Loucy (cell line): ENCODE measurements around the gene TEX48.

Source experiments
- H2AFZ ChIP-seq: fragments of 200-600 bp; sonication (generic); 2 replicates; pipeline ENCODE4 v1.6.0; 2016; ENCODE audit warnings: antibody characterized with exemption, mild to moderate bottlenecking, low read length, moderate library complexity
- H3F3A ChIP-seq: fragments of 200-600 bp; 2 replicates; pipeline ENCODE4 v1.6.0; 2016; ENCODE audit warnings: antibody characterized with exemption, low read depth, mild to moderate bottlenecking
- H3K27me3 ChIP-seq: fragments of 200-600 bp; sonication (generic); 2 replicates; pipeline ENCODE4 v1.6.1; 2014; ENCODE audit warnings: low read length, mild to moderate bottlenecking; ENCODE audit not compliant: insufficient read depth, poor library complexity, severe bottlenecking
- H3K36me3 ChIP-seq: fragments of 200-600 bp; sonication (generic); 2 replicates; pipeline ENCODE4 v1.6.1; 2016; ENCODE audit warnings: low read length; ENCODE audit not compliant: insufficient read depth
- H3K4me1 ChIP-seq: fragments of 200-600 bp; sonication (generic); 2 replicates; pipeline ENCODE4 v1.5.1; 2014; ENCODE audit warnings: low read length, mild to moderate bottlenecking; ENCODE audit not compliant: insufficient read depth, poor library complexity, severe bottlenecking
- H3K4me2 ChIP-seq: fragments of 200-600 bp; sonication (generic); 2 replicates; pipeline ENCODE4 v1.6.0; 2014; ENCODE audit warnings: antibody characterized with exemption, low read length, low read depth, mild to moderate bottlenecking; ENCODE audit not compliant: poor library complexity, severe bottlenecking
- H3K4me3 ChIP-seq: fragments of 200-600 bp; sonication (generic); 2 replicates; pipeline ENCODE4 v1.5.1; 2014; ENCODE audit warnings: low read length, mild to moderate bottlenecking, mixed read lengths; ENCODE audit not compliant: poor library complexity, severe bottlenecking
- H3K79me2 ChIP-seq: fragments of 200-600 bp; sonication (generic); 2 replicates; pipeline ENCODE4 v1.6.1; 2014; ENCODE audit warnings: low read length; ENCODE audit not compliant: insufficient read depth
- H3K9ac ChIP-seq: fragments of 200-600 bp; sonication (generic); 2 replicates; pipeline ENCODE4 v1.6.0; 2014; ENCODE audit warnings: mild to moderate bottlenecking, low read depth, low read length, moderate library complexity; ENCODE audit not compliant: poor library complexity, severe bottlenecking
- H3K9me2 ChIP-seq: fragments of 200-600 bp; sonication (generic); replicated peaks from 2 replicates; pipeline ENCODE4 v1.6.1; 2016; ENCODE audit warnings: low read depth, low read length, mixed read lengths
- H3K9me3 ChIP-seq: fragments of 200-600 bp; sonication (generic); 2 replicates; pipeline ENCODE4 v1.6.1; 2014; ENCODE audit warnings: mild to moderate bottlenecking, antibody characterized with exemption, low read length, low read depth; ENCODE audit not compliant: insufficient read depth
- H4K20me1 ChIP-seq: fragments of 200-600 bp; sonication (generic); 2 replicates; pipeline ENCODE4 v1.6.0; 2014; ENCODE audit warnings: antibody characterized with exemption, low read length, mild to moderate bottlenecking; ENCODE audit not compliant: insufficient read depth, poor library complexity, severe bottlenecking
- CTCF ChIP-seq: fragments of 200-600 bp; sonication (generic); conservative IDR thresholded peaks from 2 replicates; pipeline ENCODE4 v1.5.1; 2014; ENCODE audit warnings: mild to moderate bottlenecking, antibody characterized with exemption, low read length
- EZH2phosphoT487 ChIP-seq: fragments of 200-600 bp; IDR thresholded peaks from 2 replicates; pipeline ENCODE4 v1.6.1; 2018; ENCODE audit warnings: antibody characterized with exemption, mild to moderate bottlenecking, moderate library complexity, borderline replicate concordance

Gene TEX48

GRCh38 chr9:114671605-114672004 lies 10.4 kb downstream of the TEX48 start:
- H3F3A ChIP-seq = no peaks in the 10 kb centered on the region
- TF ChIP-seq EZH2phosphoT487 = no peak

GRCh38 chr9:114669961-114670360 lies 12.0 kb downstream of the TEX48 start:
- Histone ChIP-seq H2AFZ (no peak overlapping the region), H3K9me2 (no peaks in the 10 kb centered on the region), H3F3A (no peaks in the 10 kb centered on the region), H3K27me3 (no peaks in the 10 kb centered on the region), H3K79me2 (no peaks in the 10 kb centered on the region), H3K4me1 (no peaks in the 10 kb centered on the region), H3K9me3 (no peaks in the 10 kb centered on the region), H3K9ac (no peak overlapping the region), H3K4me2 (no peak overlapping the region), H3K4me3 (no peak overlapping the region), H4K20me1 (no peaks in the 10 kb centered on the region), H3K36me3 (no peaks in the 10 kb centered on the region)
- no peak for TF ChIP-seq EZH2phosphoT487
- no peak for TF ChIP-seq CTCF

More at GRCh38 chr9:114671605-114672004, 10.4 kb downstream of the TEX48 start:
- Histone ChIP-seq H3K9me2 (no peaks in the 10 kb centered on the region), H3K9me3 (no peaks in the 10 kb centered on the region), H3K36me3 (no peaks in the 10 kb centered on the region), H3K9ac (no peak overlapping the region), H4K20me1 (no peaks in the 10 kb centered on the region), H2AFZ (no peak overlapping the region), H3K27me3 (no peaks in the 10 kb centered on the region), H3K79me2 (no peaks in the 10 kb centered on the region), H3K4me3 (no peak overlapping the region), H3K4me2 (no peak overlapping the region), H3K4me1 (no peaks in the 10 kb centered on the region)

GRCh38 chr9:114668146-114668545 lies 13.8 kb downstream of the TEX48 start:
- Histone ChIP-seq H3K4me3 (no peak overlapping the region), H4K20me1 (no peaks in the 10 kb centered on the region), H3K36me3 (no peaks in the 10 kb centered on the region), H3K79me2 (no peaks in the 10 kb centered on the region), H3F3A (no peaks in the 10 kb centered on the region), H3K27me3 (no peaks in the 10 kb centered on the region), H3K9me3 (no peaks in the 10 kb centered on the region), H3K4me2 (no peak overlapping the region), H3K9ac (no peak overlapping the region), H3K9me2 (no peaks in the 10 kb centered on the region), H3K4me1 (no peaks in the 10 kb centered on the region), H2AFZ (no peak overlapping the region)
- no peak for TF ChIP-seq EZH2phosphoT487

- H3K79me2 ChIP-seq = no peaks in the 10 kb centered on the region
Observed at GRCh38 chr9:114666851-114667250, 15.1 kb downstream of the TEX48 start.

More at GRCh38 chr9:114666851-114667250, 15.1 kb downstream of the TEX48 start:
- Histone ChIP-seq H2AFZ (no peak overlapping the region), H4K20me1 (no peaks in the 10 kb centered on the region), H3K9me2 (no peaks in the 10 kb centered on the region), H3K36me3 (no peaks in the 10 kb centered on the region), H3K9me3 (no peaks in the 10 kb centered on the region), H3K4me2 (no peak overlapping the region), H3K27me3 (no peaks in the 10 kb centered on the region), H3K9ac (no peak overlapping the region), H3K4me3 (no peak overlapping the region), H3F3A (no peaks in the 10 kb centered on the region), H3K4me1 (no peaks in the 10 kb centered on the region)
- TF ChIP-seq EZH2phosphoT487 = no peak
- no peak for TF ChIP-seq CTCF
